Measurements from ENCODE around the gene IL10RA.

IL10RA gene

GRCh38 chr11:117969160-117969991 lies 16.8 kb upstream of the IL10RA start:
- no peaks in the 10 kb centered on the region for H3K9me3 Mint-ChIP-seq
- peaks cover 30% of the 10 kb centered on the region for H3K27me3 Mint-ChIP-seq (ENCODE audit: low read depth)
- H3K4me1 Mint-ChIP-seq: peaks cover 6% of the 10 kb centered on the region
- TF ChIP-seq CTCF (IDR thresholded peaks at IDR 0.05; ENCODE audit: unreplicated experiment in 3 of 3): no peak
- no peak overlapping the region for H3K27ac Mint-ChIP-seq
- no peaks in the 10 kb centered on the region for H3K36me3 Mint-ChIP-seq (ENCODE audit: low read depth)
- H3K4me3 Mint-ChIP-seq: no peak overlapping the region

- H3K9me3 Mint-ChIP-seq: no peaks in the 10 kb centered on the region
- TF ChIP-seq CTCF (IDR thresholded peaks at IDR 0.05; ENCODE audit: unreplicated experiment in 3 of 3): no peak
- no peak overlapping the region for H3K4me3 Mint-ChIP-seq
- peaks cover 30% of the 10 kb centered on the region for H3K27me3 Mint-ChIP-seq (ENCODE audit: low read depth)
- H3K36me3 Mint-ChIP-seq (ENCODE audit: low read depth): no peaks in the 10 kb centered on the region
- H3K4me1 Mint-ChIP-seq: peaks cover 6% of the 10 kb centered on the region
- no peak overlapping the region for H3K27ac Mint-ChIP-seq
Observed at GRCh38 chr11:117970400-117971024, 15.7 kb upstream of the IL10RA start.

- Mint-ChIP-seq H3K9me3 (no peaks in the 10 kb centered on the region), H3K36me3 (ENCODE audit: low read depth) (no peaks in the 10 kb centered on the region)
Observed at GRCh38 chr11:117972044-117972443, 14.2 kb upstream of the IL10RA start.

GRCh38 chr11:117972629-117973502 lies 13.3 kb upstream of the IL10RA start:
- Mint-ChIP-seq H3K36me3 (ENCODE audit: low read depth) (no peaks in the 10 kb centered on the region), H3K4me1 (peaks cover 6% of the 10 kb centered on the region), H3K9me3 (no peaks in the 10 kb centered on the region), H3K27me3 (ENCODE audit: low read depth) (peaks cover 30% of the 10 kb centered on the region), H3K4me3 (no peak overlapping the region), H3K27ac (peak overlapping the region in 2 of 3 experiments; percentile 49 to 65)
- TF ChIP-seq CTCF (IDR thresholded peaks at IDR 0.05; ENCODE audit: unreplicated experiment in 3 of 3): no peak

More at GRCh38 chr11:117972044-117972443, 14.2 kb upstream of the IL10RA start:
- no peak overlapping the region for H3K27ac Mint-ChIP-seq
- no peak for TF ChIP-seq CTCF (IDR thresholded peaks at IDR 0.05; ENCODE audit: unreplicated experiment in 3 of 3)
- H3K4me1 Mint-ChIP-seq: peaks cover 6% of the 10 kb centered on the region
- no peak overlapping the region for H3K4me3 Mint-ChIP-seq
- peaks cover 30% of the 10 kb centered on the region for H3K27me3 Mint-ChIP-seq (ENCODE audit: low read depth)

- Mint-ChIP-seq H3K36me3 (ENCODE audit: low read depth) (no peaks in the 10 kb centered on the region), H3K4me1 (peaks cover 6% of the 10 kb centered on the region), H3K9me3 (no peaks in the 10 kb centered on the region), H3K4me3 (no peak overlapping the region), H3K27ac (no peak overlapping the region), H3K27me3 (ENCODE audit: low read depth) (peaks cover 30% of the 10 kb centered on the region)
- TF ChIP-seq CTCF (IDR thresholded peaks at IDR 0.05; ENCODE audit: unreplicated experiment in 3 of 3): no peak
Observed at GRCh38 chr11:117973503-117973860, 12.7 kb upstream of the IL10RA start.
